Stimulated activated CD4-positive, alpha-beta T cell treated with anti-CD3 and anti-CD28 coated beads, TNF-alpha, amount 100 ng/mL, for 24 hours (primary cell): ENCODE results near the gene RRBP1.

Source experiments
- DNase-seq, 3 experiments: peaks; one replicate each; pipeline ENCODE4 v3.0.0-alpha.2; 2020; ENCODE audit warnings: low read depth in 3 of 3

RRBP1 gene

GRCh38 chr20:17621229-17621968 lies 60.6 kb downstream of the RRBP1 start:
- no peak for DNase-seq

- DNase-seq, result no peak
Observed at GRCh38 chr20:17620371-17621228, 61.4 kb downstream of the RRBP1 start.

GRCh38 chr20:17619351-17620093 lies 62.5 kb downstream of the RRBP1 start:
- DNase-seq, result no peak

- DNase-seq, result no peak
Observed at GRCh38 chr20:17618673-17619013, 63.4 kb downstream of the RRBP1 start.

GRCh38 chr20:17617868-17618672 lies 64.0 kb downstream of the RRBP1 start:
- DNase-seq, result no peak

GRCh38 chr20:17617212-17617867 lies 64.7 kb downstream of the RRBP1 start:
- peak in 1 of 3 experiments; percentile 51 for DNase-seq

- DNase-seq, result no peak
Observed at GRCh38 chr20:17616480-17617211, 65.4 kb downstream of the RRBP1 start.

- no peak for DNase-seq
Observed at GRCh38 chr20:17615645-17616479, 66.2 kb downstream of the RRBP1 start.

DNA sequence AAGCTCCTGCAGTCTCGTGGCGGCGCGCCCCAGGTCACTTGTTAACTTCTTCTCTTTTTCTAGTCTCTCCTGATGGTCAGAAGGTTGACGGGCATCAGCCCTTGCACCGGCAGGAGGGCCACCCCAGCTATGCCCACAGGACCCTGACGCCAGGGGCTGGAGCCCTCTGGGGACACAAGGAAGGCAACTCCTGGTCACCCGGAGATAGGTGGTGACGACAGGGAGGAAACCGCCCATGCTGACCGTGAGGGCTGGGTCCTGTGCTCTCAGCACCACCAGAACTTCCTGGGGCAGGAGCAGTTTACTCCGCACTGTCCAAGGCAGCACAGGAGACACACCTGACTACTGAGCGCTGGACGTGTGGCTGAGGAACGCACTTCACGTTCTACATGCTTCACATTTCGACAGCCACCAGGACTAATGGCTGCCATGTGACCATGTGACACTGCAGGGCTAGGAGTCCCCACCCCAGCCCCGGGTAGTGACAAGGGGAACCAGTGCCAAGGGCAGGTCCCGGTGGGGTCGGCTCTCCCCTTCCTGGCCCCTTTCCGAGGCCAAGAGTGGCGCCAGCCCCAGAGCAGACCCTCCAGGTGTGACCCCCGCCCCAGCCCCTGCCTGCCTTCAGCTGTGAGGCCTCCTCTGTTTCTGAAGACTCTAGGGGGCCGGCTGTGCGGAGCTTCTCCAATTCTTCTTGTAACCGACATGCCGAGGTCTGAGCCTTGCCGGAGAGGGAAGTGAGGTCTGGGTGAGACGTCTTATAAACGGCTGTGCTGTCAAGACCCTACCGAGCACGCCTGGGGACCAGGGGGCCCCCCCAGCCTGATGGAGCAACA lies 67.0 kb downstream of the RRBP1 start:
- DNase-seq, result no peak

- no peak for DNase-seq
Observed at GRCh38 chr20:17614176-17614811, 67.7 kb downstream of the RRBP1 start.

- no peak for DNase-seq
Observed at GRCh38 chr20:17613328-17614175, 68.5 kb downstream of the RRBP1 start.

DNA sequence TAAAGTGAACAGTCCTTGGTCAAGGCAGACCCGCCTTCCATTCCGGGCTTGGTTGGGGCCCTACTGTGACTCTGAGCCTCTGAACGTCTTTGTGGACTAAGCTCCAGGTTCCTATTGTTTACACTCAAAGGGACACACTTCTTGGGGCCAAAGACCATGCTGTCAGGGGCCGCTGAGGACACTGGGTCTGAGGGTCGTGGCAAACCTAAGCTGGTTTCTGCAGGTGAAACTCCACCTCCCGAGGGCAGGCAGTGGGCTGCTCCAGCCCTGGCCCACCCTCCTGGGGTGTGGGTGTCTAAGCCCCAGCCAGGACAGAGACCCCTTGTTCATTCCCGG lies 69.1 kb downstream of the RRBP1 start:
- no peak for DNase-seq

- DNase-seq, result peak in 1 of 3 experiments; percentile 24
Observed at GRCh38 chr20:17612287-17612991, 69.6 kb downstream of the RRBP1 start.

GRCh38 chr20:17611540-17612286 lies 70.3 kb downstream of the RRBP1 start:
- no peak for DNase-seq

- peak in 1 of 3 experiments; percentile 22 for DNase-seq
Observed at GRCh38 chr20:17611290-17611539, 70.8 kb downstream of the RRBP1 start.
